Stimulated activated CD4-positive, alpha-beta T cell treated with anti-CD3 and anti-CD28 coated beads, TNF-alpha, amount 100 ng/mL, for 4 hours (primary cell): ENCODE results near the gene DIP2A.

Experiments
- DNase-seq, 3 experiments: peaks; one replicate each; pipeline ENCODE4 v3.0.0-alpha.2; 2020; ENCODE audit warnings: low read depth in 3 of 3

DIP2A gene

GRCh38 chr21:46458315-46459023 lies at the start of gene DIP2A:
Gene DIP2A (plus strand): TSS chr21:46458891. CDS start chr21:46459132, 241 bp downstream.
- DNase-seq: peak; percentile 78 to 88 (median 88)

- no peak for DNase-seq
Measured at GRCh38 chr21:46409641-46410406, 48.9 kb upstream of the DIP2A start.

- DNase-seq: no peak
Measured at GRCh38 chr21:46410516-46410915, 48.2 kb upstream of the DIP2A start.

- DNase-seq: no peak
Measured at GRCh38 chr21:46411236-46411635, 47.5 kb upstream of the DIP2A start.

- no peak for DNase-seq
Measured at GRCh38 chr21:46411691-46412090, 47.0 kb upstream of the DIP2A start.

GRCh38 chr21:46412521-46413364 lies 45.9 kb upstream of the DIP2A start:
- DNase-seq: no peak

- no peak for DNase-seq
Measured at GRCh38 chr21:46413365-46413696, 45.4 kb upstream of the DIP2A start.

- no peak for DNase-seq
Measured at GRCh38 chr21:46414965-46415275, 43.8 kb upstream of the DIP2A start.

GRCh38 chr21:46416551-46416950 lies 42.1 kb upstream of the DIP2A start:
- DNase-seq: no peak

- DNase-seq: no peak
Measured at GRCh38 chr21:46418265-46418946, 40.3 kb upstream of the DIP2A start.

- DNase-seq: no peak
Measured at GRCh38 chr21:46420241-46421190, 38.2 kb upstream of the DIP2A start.

GRCh38 chr21:46421191-46421750 lies 37.4 kb upstream of the DIP2A start:
- no peak for DNase-seq

- DNase-seq: no peak
Measured at GRCh38 chr21:46421756-46422555, 36.7 kb upstream of the DIP2A start.

GRCh38 chr21:46422636-46423241 lies 36.0 kb upstream of the DIP2A start:
- DNase-seq: no peak

GRCh38 chr21:46423546-46424038 lies 35.1 kb upstream of the DIP2A start:
- no peak for DNase-seq

- no peak for DNase-seq
Measured at GRCh38 chr21:46424039-46424591, 34.6 kb upstream of the DIP2A start.

GRCh38 chr21:46424621-46425020 lies 34.1 kb upstream of the DIP2A start:
- no peak for DNase-seq

- no peak for DNase-seq
Measured at GRCh38 chr21:46425041-46425440, 33.6 kb upstream of the DIP2A start.

GRCh38 chr21:46425571-46425970 lies 33.1 kb upstream of the DIP2A start:
- DNase-seq: no peak
